ENCODE results near the gene TYK2.
"Not testable (repeated sequence)": the region's sequence is repeated elsewhere in the genome, so short reads cannot be mapped to it uniquely, and the experiment has no call there.

The TYK2 gene

DNA sequence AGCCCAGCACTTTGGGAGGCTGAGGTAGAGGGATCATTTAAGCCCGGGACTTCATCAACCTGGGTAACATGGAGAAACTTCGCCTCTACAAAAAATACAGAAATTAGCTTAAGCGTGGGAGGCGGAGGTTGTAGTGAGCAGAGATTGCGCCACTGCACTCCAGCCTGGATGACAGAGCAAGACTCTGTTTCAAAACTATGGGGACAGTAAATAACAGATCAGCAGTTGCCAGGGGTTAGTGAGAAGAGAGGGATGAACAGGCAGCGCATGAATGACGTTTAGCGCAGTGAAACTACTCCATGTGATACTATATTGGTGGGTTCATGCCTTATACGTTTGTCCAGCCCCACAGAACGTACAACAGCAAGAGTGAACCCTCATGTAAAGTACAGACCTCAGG is 33.9 kb downstream of the TYK2 start:
- Mint-ChIP-seq H3K27ac (peak overlapping the region; percentile 82), H3K36me3 (ENCODE audit: low read depth) (peaks cover 20% of the 10 kb centered on the region), H3K4me3 (peak overlapping the region; percentile 37), H3K27me3 (no peaks in the 10 kb centered on the region), H3K4me1 (ENCODE audit: low read depth) (peaks cover 12% of the 10 kb centered on the region), H3K9me3 (no peaks in the 10 kb centered on the region)
- intact Hi-C loops (cut with micrococcal nuclease), result no loop called here

DNA sequence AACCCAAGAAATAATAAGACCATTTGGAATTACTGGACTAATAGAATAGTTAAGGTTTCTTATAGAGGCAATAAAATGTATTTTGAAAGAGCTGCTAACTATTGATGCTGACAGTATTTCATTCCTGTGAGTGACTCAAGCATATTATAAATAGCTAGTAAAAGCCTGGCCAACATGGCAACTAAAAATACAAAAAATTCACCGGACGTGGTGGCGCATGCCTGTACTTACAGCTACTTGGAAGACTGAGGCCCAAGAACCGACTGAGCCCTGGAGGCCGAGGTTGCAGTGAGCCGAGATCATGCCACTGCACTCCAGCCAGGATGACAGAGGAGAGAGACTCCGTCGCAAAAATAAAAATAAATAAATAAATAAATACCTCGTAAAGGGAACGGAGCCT is 35.6 kb downstream of the TYK2 start:
- Mint-ChIP-seq H3K4me1 (ENCODE audit: low read depth) (peaks cover 25% of the 10 kb centered on the region), H3K36me3 (ENCODE audit: low read depth) (peaks cover 3% of the 10 kb centered on the region), H3K9me3 (no peaks in the 10 kb centered on the region), H3K27me3 (no peaks in the 10 kb centered on the region), H3K4me3 (no peak overlapping the region), H3K27ac (no peak overlapping the region)
- intact Hi-C loops (cut with micrococcal nuclease), result no loop called here

DNA sequence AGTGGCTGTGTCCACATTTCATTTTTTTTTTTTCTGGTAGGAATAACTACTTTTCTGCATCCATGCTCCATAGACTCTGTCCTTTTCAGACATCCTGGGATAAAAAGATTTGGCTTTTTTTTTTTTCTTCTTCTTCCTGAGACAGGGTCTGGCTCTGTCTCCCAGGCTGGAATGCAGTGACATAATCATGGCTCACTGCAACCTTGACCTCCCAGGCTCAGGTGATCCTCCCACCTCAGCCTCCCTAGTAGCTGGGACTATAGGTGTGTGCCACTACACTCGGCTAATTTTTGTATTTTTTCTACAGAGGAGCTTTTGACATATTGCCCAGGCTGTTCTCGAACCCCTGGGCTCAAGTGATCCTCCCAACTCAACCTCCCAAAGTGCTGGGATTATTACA is 36.9 kb downstream of the TYK2 start:
- no peaks in the 10 kb centered on the region for H3K36me3 Mint-ChIP-seq (ENCODE audit: low read depth)
- no peak overlapping the region for H3K4me3 Mint-ChIP-seq
- no peaks in the 10 kb centered on the region for H3K9me3 Mint-ChIP-seq
- no peaks in the 10 kb centered on the region for H3K27me3 Mint-ChIP-seq
- intact Hi-C loops (cut with micrococcal nuclease), result no loop called here
- H3K4me1 Mint-ChIP-seq (ENCODE audit: low read depth), result peaks cover 38% of the 10 kb centered on the region
- H3K27ac Mint-ChIP-seq, result peak overlapping the region; percentile 20

DNA sequence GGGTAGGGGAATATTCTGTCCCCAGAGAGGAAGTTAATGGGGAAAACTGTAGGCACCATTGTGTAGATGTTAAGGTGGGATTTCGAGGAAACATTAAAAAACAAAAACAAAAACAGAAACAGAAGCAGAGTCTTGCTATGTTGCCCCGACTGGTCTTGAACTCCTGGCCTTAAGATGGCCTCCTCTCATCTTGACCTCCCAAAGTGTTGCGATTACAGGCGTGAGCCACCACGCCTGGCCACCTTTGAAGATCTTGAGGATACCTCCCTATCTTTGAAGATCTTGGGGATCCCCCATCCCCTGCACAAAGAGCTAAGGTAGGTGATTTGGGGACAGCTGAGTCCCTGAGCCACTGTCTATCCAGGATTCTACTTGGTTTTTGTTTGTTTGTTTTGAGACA is 40.4 kb downstream of the TYK2 start:
- H3K4me1 Mint-ChIP-seq (ENCODE audit: low read depth), result peaks cover 42% of the 10 kb centered on the region
- no peak overlapping the region for H3K4me3 Mint-ChIP-seq
- no peaks in the 10 kb centered on the region for H3K27me3 Mint-ChIP-seq
- intact Hi-C loops (cut with micrococcal nuclease), result no loop called here
- peaks cover 10% of the 10 kb centered on the region for H3K36me3 Mint-ChIP-seq (ENCODE audit: low read depth)
- peak overlapping the region; percentile 21 for H3K27ac Mint-ChIP-seq
- no peaks in the 10 kb centered on the region for H3K9me3 Mint-ChIP-seq

DNA sequence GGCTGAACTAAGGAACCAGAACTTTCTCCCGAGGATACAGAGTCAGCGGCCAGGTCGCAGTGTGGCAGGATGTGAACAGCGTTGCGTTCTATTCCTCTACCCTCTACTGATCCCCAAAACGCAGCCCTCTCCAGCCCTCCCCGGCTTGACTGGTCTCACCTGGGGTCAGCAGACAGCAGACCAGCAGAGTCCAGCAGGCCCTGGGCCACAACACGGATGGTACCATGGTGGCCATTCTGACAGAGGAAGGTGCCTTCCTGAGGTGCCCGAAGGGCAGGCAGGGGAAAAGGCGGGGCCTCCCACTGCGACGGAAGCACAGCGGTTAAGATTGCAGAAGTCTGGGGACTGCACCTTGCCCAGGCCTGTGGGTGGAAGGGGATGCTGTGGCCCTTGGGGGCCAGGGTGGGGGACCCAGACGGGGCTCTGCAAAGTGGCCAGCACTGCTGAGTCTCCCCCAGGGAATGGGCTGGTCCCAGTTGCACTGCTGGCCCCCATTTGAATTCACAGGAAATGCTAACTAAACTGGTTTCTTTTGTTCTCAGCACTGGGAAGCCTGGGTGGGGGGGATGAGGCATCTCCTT is 40.9 kb downstream of the TYK2 start, which contains the start of gene ICAM3:
Gene ICAM3 (minus strand): TSS at position 245 of the 581 bp plus-strand sequence. CDS start 10 bp downstream, at position 235.
- intact Hi-C loops (cut with micrococcal nuclease), result no loop called here
- Mint-ChIP-seq H3K4me3 (peak within 1 kb of the TSS; percentile 63), H3K27ac (peak within 1 kb of the TSS; percentile 41), H3K4me1 (ENCODE audit: low read depth) (peaks cover 47% of the 10 kb centered on the region), H3K9me3 (no peaks in the 10 kb centered on the region), H3K27me3 (no peaks in the 10 kb centered on the region), H3K36me3 (ENCODE audit: low read depth) (peaks cover 10% of the 10 kb centered on the region)

GRCh38 chr19:10338940-10339339 is 41.4 kb downstream of the TYK2 start:
- H3K27ac Mint-ChIP-seq, result peak overlapping the region; percentile 21
- H3K27me3 Mint-ChIP-seq, result no peaks in the 10 kb centered on the region
- H3K36me3 Mint-ChIP-seq (ENCODE audit: low read depth), result peaks cover 10% of the 10 kb centered on the region
- peak overlapping the region; percentile 63 for H3K4me3 Mint-ChIP-seq
- no peaks in the 10 kb centered on the region for H3K9me3 Mint-ChIP-seq
- intact Hi-C loops (cut with micrococcal nuclease), result no loop called here
- H3K4me1 Mint-ChIP-seq (ENCODE audit: low read depth), result peaks cover 52% of the 10 kb centered on the region

DNA sequence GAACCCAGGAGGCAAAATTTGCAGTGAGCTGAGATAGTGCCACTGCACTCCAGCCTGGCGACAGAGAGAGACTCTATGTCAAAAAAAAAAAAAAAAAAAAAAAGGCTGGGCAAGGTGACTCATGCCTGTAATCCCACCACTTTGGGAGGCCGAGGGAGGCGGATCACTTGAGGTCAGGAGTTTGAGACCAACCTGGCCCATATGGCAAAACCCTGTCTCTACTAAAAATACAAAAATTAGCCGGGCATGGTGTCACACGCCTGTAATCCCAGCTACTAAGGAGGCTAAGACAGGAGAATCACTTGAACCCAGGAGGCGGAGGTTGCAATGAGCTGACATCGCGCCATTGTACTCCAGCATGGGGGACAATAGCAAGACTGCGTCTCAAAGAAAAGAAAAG is 43.6 kb downstream of the TYK2 start:
- intact Hi-C loops (cut with micrococcal nuclease); H3K4me3 Mint-ChIP-seq; H3K27me3 Mint-ChIP-seq; H3K27ac Mint-ChIP-seq; H3K9me3 Mint-ChIP-seq: not testable (repeated sequence)
- Mint-ChIP-seq H3K36me3 (ENCODE audit: low read depth) (peaks cover 22% of the 10 kb centered on the region), H3K4me1 (ENCODE audit: low read depth) (peaks cover 71% of the 10 kb centered on the region)

GRCh38 chr19:10335352-10335985 is 44.9 kb downstream of the TYK2 start:
- Mint-ChIP-seq H3K27ac (peak overlapping the region; percentile 34), H3K36me3 (ENCODE audit: low read depth) (peaks cover 23% of the 10 kb centered on the region), H3K4me3 (no peak overlapping the region), H3K9me3 (no peaks in the 10 kb centered on the region), H3K27me3 (no peaks in the 10 kb centered on the region), H3K4me1 (ENCODE audit: low read depth) (peaks cover 67% of the 10 kb centered on the region)
- intact Hi-C loops (cut with micrococcal nuclease), result no loop called here

GRCh38 chr19:10334588-10335351 is 45.6 kb downstream of the TYK2 start:
- peaks cover 60% of the 10 kb centered on the region for H3K4me1 Mint-ChIP-seq (ENCODE audit: low read depth)
- intact Hi-C loops (cut with micrococcal nuclease), result loop anchor here (5.0 kb wide), 1 partner anchor 42 kb away; no protein-coding TSS in a partner anchor
- H3K27ac Mint-ChIP-seq, result peak overlapping the region; percentile 92
- no peak overlapping the region for H3K4me3 Mint-ChIP-seq
- peaks cover 30% of the 10 kb centered on the region for H3K36me3 Mint-ChIP-seq (ENCODE audit: low read depth)
- no peaks in the 10 kb centered on the region for H3K9me3 Mint-ChIP-seq
- H3K27me3 Mint-ChIP-seq, result no peaks in the 10 kb centered on the region

DNA sequence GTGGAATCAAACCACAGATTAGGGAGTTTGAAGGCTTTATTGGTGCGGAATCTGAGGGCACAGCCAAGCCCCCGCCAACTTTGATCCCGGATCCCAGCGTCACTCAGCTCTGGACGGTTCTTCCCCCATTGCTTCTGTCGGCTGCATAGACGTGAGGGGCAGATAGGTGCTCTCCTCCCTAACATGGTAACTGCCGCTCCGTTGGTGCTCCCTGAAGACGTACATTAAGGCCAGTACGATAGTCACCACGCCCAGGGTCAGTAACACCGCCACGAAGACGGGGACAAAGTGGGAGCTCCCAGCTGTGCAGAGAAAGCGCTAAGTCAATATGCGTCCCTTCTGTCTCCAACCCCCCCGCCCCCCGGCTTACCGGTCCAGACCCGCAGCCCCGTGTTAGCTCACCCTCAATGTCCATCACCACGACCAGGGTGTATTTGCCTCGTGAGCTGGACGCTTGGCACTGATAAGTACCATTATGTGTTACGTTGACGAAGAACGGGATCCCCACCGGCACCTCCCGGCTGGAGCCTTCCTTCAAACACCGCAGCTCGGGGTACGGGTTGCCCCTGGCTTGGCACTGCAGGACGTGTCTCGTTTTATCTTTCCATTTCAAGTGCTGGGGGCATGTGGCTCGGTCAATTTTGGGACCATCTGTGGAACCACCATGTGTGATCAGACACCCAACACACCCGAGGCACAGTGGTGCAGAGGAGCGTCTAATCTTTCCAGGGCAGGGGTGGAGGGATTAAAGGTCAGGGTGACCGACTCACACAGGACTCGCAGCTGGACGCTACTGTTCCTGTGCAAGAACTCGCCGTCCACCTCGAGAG is 46.4 kb downstream of the TYK2 start:
- Mint-ChIP-seq H3K9me3 (no peaks in the 10 kb centered on the region), H3K27me3 (no peaks in the 10 kb centered on the region), H3K36me3 (ENCODE audit: low read depth) (peaks cover 38% of the 10 kb centered on the region), H3K4me1 (ENCODE audit: low read depth) (peaks cover 52% of the 10 kb centered on the region), H3K27ac (peak overlapping the region; percentile 92), H3K4me3 (peak overlapping the region; percentile 94)
- intact Hi-C loops (cut with micrococcal nuclease), result loop anchor here (5.0 kb wide), 1 partner anchor 42 kb away; no protein-coding TSS in a partner anchor

DNA sequence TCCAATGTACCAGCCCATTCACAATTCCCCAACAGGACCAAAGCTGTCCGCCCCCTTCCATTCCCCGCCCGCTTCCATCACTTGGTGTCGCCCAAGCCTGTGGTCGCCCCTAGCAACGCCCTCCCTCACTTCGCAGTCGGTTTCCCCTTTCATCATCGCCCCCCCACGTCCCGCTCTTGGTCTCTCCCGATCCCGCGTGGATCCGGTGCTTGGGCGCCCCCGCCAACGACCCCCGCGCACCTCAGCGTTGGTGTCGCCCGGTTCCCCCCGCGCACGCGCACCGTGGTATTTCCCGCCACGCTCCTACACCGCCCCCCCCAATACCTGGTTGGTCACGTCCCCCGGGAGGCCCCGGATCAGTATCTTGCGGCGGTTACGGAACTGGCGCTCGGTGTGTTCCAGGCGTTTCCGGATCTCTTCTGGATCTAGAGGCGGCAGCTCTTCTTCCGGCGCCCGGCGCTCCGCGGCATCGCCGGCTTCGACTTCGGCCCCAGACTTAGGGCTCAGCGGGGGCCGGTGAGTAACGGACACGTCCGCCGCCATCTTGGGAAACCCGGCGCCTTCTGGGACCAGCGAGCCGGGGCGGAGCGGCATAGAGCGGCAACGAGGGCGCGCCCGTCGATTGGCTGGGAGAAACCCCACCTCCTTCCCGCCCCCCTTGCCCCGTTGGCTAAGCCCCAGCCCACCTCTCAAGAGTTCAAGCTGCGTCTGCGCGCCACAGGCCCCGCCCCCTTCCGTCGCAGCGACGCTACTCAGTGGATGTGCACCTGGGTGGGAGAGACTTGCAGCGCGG is 47.2 kb downstream of the TYK2 start, which contains the start of gene RAVER1:
Gene RAVER1 (minus strand): TSS at position 565 of the 793 bp plus-strand sequence. CDS start 22 bp downstream, at position 543.
- Mint-ChIP-seq H3K36me3 (ENCODE audit: low read depth) (peaks cover 46% of the 10 kb centered on the region), H3K4me1 (ENCODE audit: low read depth) (peaks cover 44% of the 10 kb centered on the region), H3K27me3 (no peaks in the 10 kb centered on the region), H3K4me3 (peak within 1 kb of the TSS; percentile 94), H3K9me3 (no peaks in the 10 kb centered on the region), H3K27ac (peak within 1 kb of the TSS; percentile 92)
- intact Hi-C loops (cut with micrococcal nuclease), result loop anchor here (5.0 kb wide), 1 partner anchor 41 kb away; no protein-coding TSS in a partner anchor

GRCh38 chr19:10332158-10332964 is 48.0 kb downstream of the TYK2 start:
- no peaks in the 10 kb centered on the region for H3K27me3 Mint-ChIP-seq
- peaks cover 54% of the 10 kb centered on the region for H3K36me3 Mint-ChIP-seq (ENCODE audit: low read depth)
- peak overlapping the region; percentile 92 for H3K27ac Mint-ChIP-seq
- intact Hi-C loops (cut with micrococcal nuclease), result loop anchor here (5.0 kb wide), 1 partner anchor 40 kb away; no protein-coding TSS in a partner anchor
- peaks cover 40% of the 10 kb centered on the region for H3K4me1 Mint-ChIP-seq (ENCODE audit: low read depth)
- no peaks in the 10 kb centered on the region for H3K9me3 Mint-ChIP-seq
- H3K4me3 Mint-ChIP-seq, result peak overlapping the region; percentile 94
